GM18526 (cell line): ENCODE results near the gene RAMAC.

Experiments
- POLR2A ChIP-seq: IDR thresholded peaks from 3 replicates; pipeline ENCODE4 v1.6.1; 2011; ENCODE audit not compliant: insufficient read length; ENCODE audit errors: extremely low read depth

The RAMAC gene

DNA sequence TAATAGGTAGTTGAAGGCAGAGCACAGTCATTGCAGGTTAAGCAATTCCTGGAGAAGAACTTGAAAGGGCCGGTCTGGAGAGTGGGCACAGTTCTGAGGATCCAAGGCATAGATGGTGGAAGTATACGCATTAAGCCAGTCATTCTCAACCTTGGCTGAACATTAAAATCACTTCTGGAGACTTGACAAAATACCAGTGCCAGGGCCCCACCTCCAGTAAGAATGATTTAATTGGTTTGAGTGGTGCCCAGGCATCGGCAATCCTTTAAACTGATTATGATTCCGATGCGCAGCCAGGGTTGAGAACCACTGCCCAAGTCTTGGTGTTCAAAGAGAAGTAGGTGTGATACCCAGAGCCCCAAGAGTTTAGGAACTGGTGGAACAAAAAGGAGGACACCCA, 26.6 kb upstream of the RAMAC start:
- TF ChIP-seq POLR2A = no peak

DNA sequence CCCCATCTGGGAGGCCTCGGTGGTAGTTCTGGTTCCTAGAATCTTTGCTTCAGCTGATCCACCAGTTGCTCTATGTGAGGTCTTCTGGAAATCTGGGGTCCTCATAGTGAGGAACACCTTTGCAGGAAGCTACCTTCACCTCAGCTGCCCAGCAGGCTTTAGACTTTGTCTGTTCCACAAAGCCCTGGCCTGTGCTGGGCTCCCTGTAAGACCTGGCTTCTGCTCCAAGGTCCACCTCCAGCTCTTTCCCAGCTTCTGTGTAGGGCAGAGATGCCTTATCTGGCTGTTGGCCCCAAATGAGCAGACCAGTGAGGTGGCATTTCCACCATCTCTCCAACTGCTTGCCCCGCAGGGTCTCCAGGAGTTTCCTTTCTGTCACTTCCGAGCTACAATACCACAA, 25.2 kb upstream of the RAMAC start:
- TF ChIP-seq POLR2A = no peak

DNA sequence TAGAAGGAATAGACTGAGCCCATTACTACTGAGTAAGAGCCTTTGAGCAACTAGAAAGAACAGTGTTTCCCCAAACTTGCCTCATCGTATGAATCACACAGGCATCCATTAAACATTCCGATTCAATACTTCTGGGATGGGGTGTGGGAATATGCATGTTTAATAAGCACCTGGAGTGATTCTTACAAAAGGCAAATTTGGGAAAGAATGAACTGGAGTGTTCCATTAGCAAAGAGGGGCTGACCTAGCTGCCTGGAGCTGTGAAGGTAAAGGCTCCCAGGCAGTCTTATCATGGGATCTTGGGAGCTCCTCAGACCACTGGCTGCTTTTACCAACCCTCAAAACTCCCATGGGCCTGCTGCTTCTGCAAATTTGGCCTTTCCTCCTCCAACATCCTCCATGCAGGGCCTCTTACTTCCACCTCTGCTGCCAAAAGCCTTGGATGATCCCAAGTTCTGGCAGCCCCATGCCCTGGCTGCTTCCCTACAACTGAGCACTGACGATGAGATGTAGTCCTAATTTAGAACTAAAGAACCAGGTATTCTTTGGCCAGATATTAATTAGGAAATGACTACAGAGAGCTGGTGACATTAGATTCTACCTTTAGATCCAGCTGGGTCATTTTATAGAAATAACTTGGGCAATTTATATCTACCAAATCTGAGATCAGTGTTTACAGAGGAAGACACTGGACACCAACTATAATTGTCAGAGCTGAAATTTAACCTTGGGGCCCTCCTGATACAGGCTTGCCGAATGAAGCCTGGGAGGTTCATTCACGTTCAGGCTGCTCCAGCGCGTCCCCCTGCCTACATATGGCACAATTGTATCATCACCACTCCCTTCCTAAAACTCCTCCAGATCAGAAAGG, 22.3 kb upstream of the RAMAC start:
- TF ChIP-seq POLR2A = no peak

DNA sequence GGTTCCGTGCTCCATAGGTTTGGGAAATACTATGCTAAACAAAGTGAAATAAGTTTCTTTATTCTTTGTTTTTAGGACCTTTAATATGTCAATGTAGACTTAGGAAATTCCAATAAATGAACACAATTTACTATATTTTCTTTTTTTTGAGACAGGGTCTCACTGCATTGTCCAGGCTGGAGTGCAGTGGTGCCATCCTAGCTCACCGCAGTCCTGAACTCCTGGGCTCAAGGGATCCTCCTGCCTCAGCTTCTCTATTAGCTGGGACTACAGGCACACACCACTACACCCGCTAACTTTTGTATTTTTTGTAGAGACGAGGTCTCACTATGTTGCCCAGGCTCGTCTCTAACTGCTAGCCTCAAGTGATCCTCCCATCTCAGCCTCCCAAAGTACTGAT, 21.1 kb upstream of the RAMAC start:
- TF ChIP-seq POLR2A = no peak

DNA sequence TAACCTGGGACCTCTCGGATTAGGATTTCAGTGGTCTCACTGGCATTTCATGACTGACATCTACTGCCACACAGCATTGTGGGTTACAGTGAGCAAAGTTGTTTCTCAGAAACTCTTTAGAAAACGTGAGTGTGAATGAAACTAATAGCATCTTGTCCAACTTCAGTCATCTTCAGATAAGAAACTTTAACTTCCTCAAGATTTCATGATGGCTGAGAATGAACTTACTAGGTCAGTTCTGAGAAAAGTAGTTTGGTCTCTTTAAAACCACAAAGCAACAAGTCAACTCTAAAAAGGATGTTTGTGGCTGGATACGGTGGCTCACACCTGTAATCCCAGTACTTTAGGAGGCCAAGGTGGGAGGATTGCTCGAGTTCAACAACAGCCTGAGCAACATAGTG, 19.3 kb upstream of the RAMAC start:
- no peak for TF ChIP-seq POLR2A

DNA sequence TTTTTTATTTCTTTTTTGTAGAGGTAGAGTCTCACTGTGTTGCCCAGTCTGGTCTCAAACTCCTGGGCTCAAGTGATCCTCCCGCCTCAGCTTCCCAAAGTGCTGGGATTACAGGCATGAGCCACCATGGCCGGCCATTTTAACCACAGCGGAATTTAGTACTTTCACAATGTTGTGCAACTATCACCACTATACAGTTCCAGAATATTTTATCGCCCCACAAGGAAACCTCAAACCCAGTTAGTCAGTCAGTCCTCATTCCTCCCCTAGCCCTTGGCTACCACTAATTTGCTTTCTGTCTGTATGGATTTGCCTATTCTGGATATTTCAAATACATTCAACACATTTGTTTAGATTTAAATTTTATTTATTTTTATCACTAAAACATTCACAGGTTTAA, 17.9 kb upstream of the RAMAC start:
- no peak for TF ChIP-seq POLR2A

DNA sequence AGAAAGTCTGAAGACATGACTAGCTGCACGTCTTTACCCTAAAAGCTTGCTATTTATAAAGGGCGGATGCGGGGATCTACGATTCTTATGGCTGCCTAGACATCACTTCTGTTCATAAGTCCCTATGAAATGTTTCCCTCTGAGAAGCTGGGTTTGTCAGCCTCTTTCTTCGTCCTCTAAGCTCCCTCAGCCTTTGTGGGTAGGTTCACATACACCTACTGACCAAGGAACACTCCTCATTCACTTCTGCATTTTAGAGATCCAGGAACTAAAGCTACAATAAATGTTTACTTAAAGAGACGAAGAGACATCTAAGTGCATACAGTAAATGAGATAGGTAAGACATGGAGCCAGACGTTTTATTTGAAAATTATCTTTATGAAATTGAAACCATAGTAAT, 16.7 kb upstream of the RAMAC start:
- TF ChIP-seq POLR2A = no peak

DNA sequence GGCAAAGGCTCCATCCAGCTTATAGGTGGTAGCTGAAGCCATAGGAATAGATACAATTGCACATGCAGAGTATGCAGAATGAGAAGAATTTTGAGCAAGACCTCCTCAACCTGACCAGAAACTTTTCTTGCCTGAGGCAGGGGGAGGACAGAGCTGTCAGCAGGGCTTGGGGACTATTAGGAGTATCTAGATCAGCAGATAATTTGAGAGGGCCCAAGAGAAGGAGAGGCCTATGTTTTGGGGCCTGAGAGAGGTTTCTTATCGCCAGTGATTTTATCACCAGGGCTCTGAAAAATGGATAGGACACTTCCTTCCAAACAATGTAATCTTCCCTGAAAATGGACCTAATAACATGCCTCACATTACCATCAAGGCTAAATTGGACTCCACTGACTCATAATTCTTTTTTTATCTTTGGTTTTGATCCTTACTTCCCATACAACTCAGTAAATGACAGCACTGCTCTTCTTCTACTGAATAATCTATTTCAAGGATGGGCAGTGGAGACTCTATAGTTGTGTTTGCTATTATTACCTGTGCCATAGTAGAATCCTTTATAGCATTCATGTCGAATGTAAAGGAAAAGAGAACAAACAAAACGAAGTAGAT, 15.8 kb upstream of the RAMAC start:
- TF ChIP-seq POLR2A = no peak

DNA sequence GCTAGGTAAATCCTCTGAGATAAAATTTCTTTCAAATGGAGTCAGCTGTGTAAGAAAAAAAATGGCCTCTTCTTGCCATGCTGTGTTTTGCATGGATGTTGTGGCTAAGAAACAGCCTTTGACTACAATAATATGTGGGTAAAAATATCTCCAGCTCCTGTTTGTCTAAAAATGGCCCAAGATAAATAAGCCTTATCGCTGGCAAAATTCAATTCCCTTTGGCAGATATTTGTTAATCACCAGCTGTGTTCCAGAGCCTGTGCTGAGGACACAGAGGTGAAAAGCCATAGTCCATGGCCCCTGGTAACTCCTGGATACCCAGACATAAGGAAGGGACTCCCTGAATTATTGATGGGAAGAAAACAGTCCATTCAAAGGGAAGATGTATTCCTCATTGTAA, 15.3 kb upstream of the RAMAC start:
- no peak for TF ChIP-seq POLR2A

DNA sequence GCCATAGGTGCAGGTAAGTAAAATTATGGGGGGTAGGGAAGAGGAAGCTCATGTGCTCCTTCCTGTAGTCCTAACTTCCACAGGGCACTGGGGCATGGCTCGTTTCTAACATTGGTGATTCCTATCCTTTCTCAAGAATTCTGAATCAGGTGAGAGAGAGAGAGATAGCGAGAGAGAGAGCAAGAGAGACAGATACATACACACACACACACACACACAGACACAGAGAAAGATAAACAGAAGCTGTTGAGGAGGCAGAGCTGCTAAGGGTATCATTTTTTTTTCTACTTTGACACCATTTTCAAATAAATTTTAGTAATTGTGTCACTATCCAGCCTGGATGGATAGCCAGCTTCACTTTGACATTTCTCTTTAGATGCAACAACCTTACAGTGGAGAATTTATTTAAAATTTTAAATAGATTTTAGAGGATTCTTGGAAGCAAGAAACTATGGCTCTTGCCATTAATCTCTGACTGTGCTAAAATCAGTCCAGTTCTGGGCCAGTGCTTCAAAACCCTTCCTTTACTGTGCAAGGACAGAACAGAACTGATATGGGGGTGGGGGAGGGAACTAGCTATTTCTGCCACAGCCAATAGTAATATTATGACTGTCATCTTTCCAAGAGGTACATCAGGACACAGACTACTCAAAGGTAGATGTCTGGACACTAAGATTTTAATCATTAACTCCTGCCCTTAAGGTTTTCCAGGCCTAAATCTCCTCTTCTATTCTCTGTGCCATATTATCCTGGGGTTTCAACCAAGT, 14.6 kb upstream of the RAMAC start:
- TF ChIP-seq POLR2A = no peak

DNA sequence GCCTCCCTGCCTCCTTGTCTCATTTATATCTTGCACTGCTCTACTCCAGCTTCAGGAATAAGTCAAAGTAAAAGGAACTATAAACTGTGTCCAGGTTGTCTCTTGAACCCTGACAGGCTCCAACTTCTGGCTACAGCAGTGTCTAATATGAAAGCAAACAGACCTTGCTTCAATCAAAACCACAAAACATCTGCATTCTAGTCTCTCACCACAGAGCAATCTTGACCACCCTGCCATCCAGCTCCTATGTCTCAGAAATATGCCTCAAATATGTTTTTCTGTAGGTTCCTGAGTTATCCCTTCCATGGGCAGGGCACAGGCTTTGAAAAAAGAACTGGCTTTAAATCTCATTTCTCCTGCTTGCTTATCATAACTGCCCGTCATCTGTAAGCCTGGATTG, 13.0 kb upstream of the RAMAC start:
- TF ChIP-seq POLR2A = no peak

DNA sequence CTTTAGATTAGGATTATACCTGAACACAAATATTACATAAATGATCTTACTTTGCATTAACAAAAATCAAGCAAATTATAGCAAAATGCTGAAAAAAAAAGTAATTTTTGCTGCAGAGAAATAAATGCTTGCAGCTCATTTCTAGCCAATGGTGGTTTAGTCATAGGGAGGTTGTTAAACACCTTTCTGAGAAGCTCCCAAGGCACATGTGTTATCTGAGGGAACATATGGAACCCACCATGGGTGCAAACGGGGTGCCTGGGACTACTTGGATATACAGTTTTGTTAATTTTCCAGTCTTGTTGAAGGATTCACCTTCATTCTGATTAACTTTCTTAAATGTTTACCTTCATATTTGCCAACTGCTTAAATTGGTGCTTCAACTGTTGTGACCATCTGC, 8.9 kb upstream of the RAMAC start:
- TF ChIP-seq POLR2A = no peak

DNA sequence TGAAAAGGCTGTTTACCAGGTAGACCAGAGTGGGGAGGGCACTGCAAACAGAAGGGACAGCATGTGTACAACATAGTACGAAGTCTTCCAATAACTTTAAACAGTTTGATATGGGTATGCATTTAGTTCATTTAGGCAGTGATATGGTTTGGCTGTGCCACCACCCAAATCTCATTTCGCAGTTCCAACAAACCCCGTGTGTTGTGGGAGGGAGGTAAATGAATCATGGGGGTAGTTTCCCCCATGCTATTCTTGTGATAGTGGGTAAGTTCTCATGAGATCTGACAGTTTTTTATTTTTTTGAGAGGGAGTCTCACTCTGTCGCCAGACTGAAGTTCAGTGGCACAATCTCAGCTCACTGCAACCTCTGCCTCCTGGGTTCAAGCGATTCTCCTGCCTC, 7.6 kb upstream of the RAMAC start:
- no peak for TF ChIP-seq POLR2A

DNA sequence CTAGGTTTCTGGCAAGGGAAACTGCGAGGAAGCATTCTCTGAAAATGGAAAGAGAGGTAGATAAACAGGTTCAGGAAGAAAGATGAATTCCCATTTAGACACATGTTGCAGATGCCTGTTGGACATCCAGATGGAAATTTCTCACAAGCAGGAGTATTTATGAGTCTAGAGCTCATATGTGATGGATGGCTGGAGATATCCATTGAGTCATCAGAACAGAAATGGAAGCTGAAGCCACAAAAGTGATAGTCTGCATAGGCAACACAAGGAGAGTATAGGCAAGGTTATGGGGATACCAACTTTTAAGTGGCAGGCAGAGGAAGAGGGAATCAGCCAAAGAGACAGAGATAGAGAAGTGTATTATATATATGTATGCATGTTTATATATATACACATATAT, 6.3 kb upstream of the RAMAC start:
- TF ChIP-seq POLR2A = no peak

DNA sequence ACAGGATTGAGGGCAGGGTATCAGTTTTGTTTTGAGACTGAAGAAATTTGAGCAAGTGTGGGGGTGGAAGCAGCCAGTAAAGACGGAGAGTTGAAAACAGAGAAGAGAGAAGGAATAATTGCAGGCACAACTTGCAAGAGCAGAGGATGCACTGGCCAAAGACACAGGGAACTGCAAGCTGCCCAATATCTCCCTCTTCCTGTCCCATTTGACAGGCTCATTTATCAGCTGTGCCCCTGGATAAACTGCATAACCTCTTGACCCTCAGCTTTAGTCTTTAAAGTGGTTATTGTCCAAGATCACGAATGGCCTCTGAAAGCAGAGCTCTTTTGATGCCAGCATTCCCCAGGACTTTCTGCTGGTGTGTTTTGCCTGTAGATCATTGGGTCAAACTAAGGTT, 5.0 kb upstream of the RAMAC start:
- no peak for TF ChIP-seq POLR2A

DNA sequence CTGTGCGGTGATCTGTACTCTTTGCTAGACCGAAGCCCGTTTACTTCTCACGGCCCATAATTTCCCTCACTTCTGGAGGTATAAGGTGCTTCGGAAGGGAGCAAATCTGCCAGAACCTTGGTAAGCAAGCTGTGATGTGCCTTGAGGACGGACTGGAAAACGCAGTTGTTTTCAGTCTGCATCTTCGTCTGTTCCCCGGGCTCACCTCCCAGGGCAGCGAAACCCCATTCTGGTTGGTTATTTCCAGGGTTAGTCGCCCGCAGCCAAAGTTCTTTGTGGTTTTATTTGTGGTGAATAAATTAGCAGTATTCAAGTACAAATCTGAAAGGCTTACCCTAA, 401 bp downstream of the RAMAC start:
- TF ChIP-seq POLR2A = no peak
